Measurements from ENCODE around the gene FLVCR2. TPM values are rescaled to one million over a fixed set of nuclear protein-coding genes. Genes with fewer than 3 reads are reported as not detected.

Gene FLVCR2
- total RNA-seq, 1 experiment from 2014 or later, result 3.2 TPM

- Mint-ChIP-seq H3K4me3 (ENCODE audit: unreplicated experiment) (no peak overlapping the region), H3K27ac (ENCODE audit: low read depth, unreplicated experiment) (peak overlapping the region; percentile 11), H3K9me3 (ENCODE audit: unreplicated experiment) (no peaks in the 10 kb centered on the region), H3K27me3 (ENCODE audit: insufficient read depth, unreplicated experiment) (peaks cover 14% of the 10 kb centered on the region), H3K36me3 (ENCODE audit: insufficient read depth, unreplicated experiment) (no peaks in the 10 kb centered on the region), H3K4me1 (ENCODE audit: insufficient read depth, unreplicated experiment) (no peaks in the 10 kb centered on the region)
- ChIA-PET POLR2A (interaction anchor here (0.6 to 6.0 kb wide), 10 partner anchors 14 to 404 kb away, joined by 3 to 230 read pairs (median 3); partner anchors contain the start of genes ERG28, TGFB3 and TTLL5), CTCF (interaction anchor here (0.6 to 13.4 kb wide), 40 partner anchors 9 to 810 kb away, joined by 3 to 470 read pairs (median 5); partner anchors contain the start of genes ERG28, TGFB3 and TTLL5)
- DNase-seq (ENCODE audit: unreplicated experiment), result peak; percentile 90
- TSS peak; percentile 28 for BruUV-seq (replicated peaks)
- TF ChIP-seq CTCF (IDR thresholded peaks at IDR 0.05; ENCODE audit: unreplicated experiment), result peak; percentile 80
- intact Hi-C loops (cut with micrococcal nuclease), result loop anchor here (1.0 to 5.0 kb wide), 4 partner anchors 73 to 405 kb away; partner anchors contain the start of gene TGFB3
These were observed 705 bp upstream of the FLVCR2 start for GRCh38 chr14:75577729-75578101.

GRCh38 chr14:75578786-75579337, 442 bp downstream of the FLVCR2 start:
- Mint-ChIP-seq H3K27me3 (ENCODE audit: insufficient read depth, unreplicated experiment) (peaks cover 8% of the 10 kb centered on the region), H3K27ac (ENCODE audit: low read depth, unreplicated experiment) (no peak overlapping the region), H3K9me3 (ENCODE audit: unreplicated experiment) (no peaks in the 10 kb centered on the region), H3K4me3 (ENCODE audit: unreplicated experiment) (no peak overlapping the region), H3K4me1 (ENCODE audit: insufficient read depth, unreplicated experiment) (no peaks in the 10 kb centered on the region), H3K36me3 (ENCODE audit: insufficient read depth, unreplicated experiment) (no peaks in the 10 kb centered on the region)
- intact Hi-C loops (cut with micrococcal nuclease), result loop anchor here (1.0 to 5.0 kb wide), 3 partner anchors 71 to 403 kb away; partner anchors contain the start of gene TGFB3
- ChIA-PET POLR2A (interaction anchor here (1.3 to 6.0 kb wide), 2 partner anchors 46 to 74 kb away, joined by 3 to 230 read pairs; partner anchors contain the start of genes ERG28 and TTLL5), CTCF (interaction anchor here (0.6 to 13.4 kb wide), 5 partner anchors 17 to 616 kb away, joined by 3 to 470 read pairs (median 12); partner anchors contain the start of genes ERG28 and TTLL5)
- no TSS peak for BruUV-seq (replicated peaks)
- DNase-seq (ENCODE audit: unreplicated experiment), result no peak
- TF ChIP-seq CTCF (IDR thresholded peaks at IDR 0.05; ENCODE audit: unreplicated experiment), result no peak

GRCh38 chr14:75579338-75579864, 981 bp downstream of the FLVCR2 start:
- no peak for TF ChIP-seq CTCF (IDR thresholded peaks at IDR 0.05; ENCODE audit: unreplicated experiment)
- H3K4me1 Mint-ChIP-seq (ENCODE audit: insufficient read depth, unreplicated experiment), result no peaks in the 10 kb centered on the region
- DNase-seq (ENCODE audit: unreplicated experiment), result no peak
- POLR2A ChIA-PET, result interaction anchor here (1.3 to 6.0 kb wide), 2 partner anchors 45 to 73 kb away, joined by 3 to 230 read pairs; partner anchors contain the start of genes ERG28 and TTLL5
- BruUV-seq (replicated peaks), result no TSS peak
- H3K27ac Mint-ChIP-seq (ENCODE audit: low read depth, unreplicated experiment), result no peak overlapping the region
- H3K27me3 Mint-ChIP-seq (ENCODE audit: insufficient read depth, unreplicated experiment), result peaks cover 2% of the 10 kb centered on the region
- CTCF ChIA-PET, result interaction anchor here (1.1 to 13.4 kb wide), 3 partner anchors 18 to 91 kb away, joined by 3 to 470 read pairs (median 49); partner anchors contain the start of genes ERG28 and TTLL5
- no peaks in the 10 kb centered on the region for H3K36me3 Mint-ChIP-seq (ENCODE audit: insufficient read depth, unreplicated experiment)
- H3K4me3 Mint-ChIP-seq (ENCODE audit: unreplicated experiment), result no peak overlapping the region
- intact Hi-C loops (cut with micrococcal nuclease), result loop anchor here (5.0 kb wide), 2 partner anchors 133 to 403 kb away; partner anchors contain the start of gene TGFB3
- H3K9me3 Mint-ChIP-seq (ENCODE audit: unreplicated experiment), result no peaks in the 10 kb centered on the region

- no TSS peak for BruUV-seq (replicated peaks)
- Mint-ChIP-seq H3K4me1 (ENCODE audit: insufficient read depth, unreplicated experiment) (no peaks in the 10 kb centered on the region), H3K27me3 (ENCODE audit: insufficient read depth, unreplicated experiment) (no peaks in the 10 kb centered on the region), H3K36me3 (ENCODE audit: insufficient read depth, unreplicated experiment) (no peaks in the 10 kb centered on the region), H3K9me3 (ENCODE audit: unreplicated experiment) (no peaks in the 10 kb centered on the region), H3K27ac (ENCODE audit: low read depth, unreplicated experiment) (no peak overlapping the region), H3K4me3 (ENCODE audit: unreplicated experiment) (no peak overlapping the region)
- ChIA-PET POLR2A (interaction anchor here (0.9 to 6.0 kb wide), 4 partner anchors 11 to 576 kb away, joined by 3 to 230 read pairs (median 3); partner anchors contain the start of genes ERG28 and TTLL5), CTCF (interaction anchor here (13.4 kb wide), 1 partner anchor 75 kb away, joined by 470 read pairs; the partner anchor contains the start of genes ERG28 and TTLL5)
- TF ChIP-seq CTCF (IDR thresholded peaks at IDR 0.05; ENCODE audit: unreplicated experiment), result no peak
- intact Hi-C loops (cut with micrococcal nuclease), result loop anchor here (5.0 kb wide), 2 partner anchors 132 to 402 kb away; partner anchors contain the start of gene TGFB3
- DNase-seq (ENCODE audit: unreplicated experiment), result no peak
These were observed 1.5 kb downstream of the FLVCR2 start for GRCh38 chr14:75579882-75580281.

Data from MCF 10A (cell line).